GM18520 (cell line): ENCODE data around the gene STARD5.

Experiments
- ATAC-seq: cut with Tn5 transposase; IDR thresholded peaks from one replicate; pipeline ENCODE4 v1.9.1; 2021; ENCODE audit not compliant: unreplicated experiment

The STARD5 gene

DNA sequence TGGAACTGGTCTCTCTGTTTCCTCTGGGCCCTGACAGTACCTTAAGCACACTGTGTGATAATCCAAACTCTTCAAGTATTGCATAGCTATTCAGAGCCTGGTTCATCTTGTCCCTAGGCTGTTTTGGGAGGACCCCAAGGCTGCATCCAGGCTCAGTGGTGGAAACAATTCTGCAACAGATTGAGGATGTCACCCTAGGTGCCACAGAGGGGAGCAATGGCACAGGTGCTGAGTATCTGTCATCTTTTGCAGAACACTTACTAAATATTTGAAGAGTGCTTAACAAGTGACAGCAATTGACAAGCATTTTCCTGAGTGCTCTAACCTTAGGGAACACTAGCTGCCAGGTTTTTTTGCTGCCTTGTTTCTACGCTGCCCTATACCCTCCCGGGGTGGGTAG lies 27.8 kb downstream of the STARD5 start:
- ATAC-seq, result no peak

DNA sequence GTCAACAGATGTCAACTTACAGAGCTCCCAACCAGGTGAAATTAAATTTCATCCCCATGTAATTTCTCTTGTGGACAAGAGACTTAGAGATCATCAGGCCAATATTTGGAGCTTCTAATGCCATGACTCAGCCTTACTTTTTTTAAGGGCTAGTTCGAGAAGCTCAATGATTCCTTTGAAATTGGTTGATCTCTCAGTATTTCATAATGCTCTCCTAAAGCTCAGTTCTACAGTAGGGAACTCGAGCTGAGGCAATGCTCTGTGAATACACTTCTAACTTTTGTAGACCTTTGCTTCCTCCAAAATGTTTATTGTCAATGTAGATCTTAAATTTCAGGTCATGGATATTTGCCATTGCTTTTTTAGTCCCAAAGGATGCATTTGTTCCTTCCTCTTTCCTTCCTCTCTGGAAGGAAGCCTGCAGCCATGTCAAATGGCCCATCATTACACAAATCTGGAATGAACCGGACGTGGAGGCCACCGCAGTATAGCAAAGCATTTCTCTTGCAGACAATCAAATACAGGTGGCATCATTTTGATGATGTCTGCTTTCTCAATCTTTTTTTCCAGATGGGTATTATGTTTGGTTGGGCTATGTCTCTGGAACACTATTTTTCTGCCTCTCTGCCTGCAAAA lies 28.3 kb downstream of the STARD5 start:
- ATAC-seq, result no peak

DNA sequence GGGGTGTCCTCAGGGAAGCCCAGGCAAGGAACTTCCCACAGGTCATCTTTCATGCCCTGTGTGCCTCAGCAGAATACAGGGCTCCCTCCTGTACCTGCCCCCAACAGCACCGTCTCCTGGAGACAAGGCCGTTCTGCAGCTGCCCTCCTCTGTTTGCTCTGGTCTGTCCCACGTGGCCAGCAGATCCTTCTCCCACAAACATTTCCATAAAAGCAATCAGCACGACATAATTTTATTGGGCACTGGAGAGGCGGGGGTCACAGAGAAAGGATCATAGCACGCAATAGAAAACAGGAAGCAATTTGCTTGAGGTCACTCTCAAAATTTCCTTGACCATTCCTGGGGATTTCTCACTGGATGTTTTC lies 29.4 kb downstream of the STARD5 start:
- no peak for ATAC-seq

DNA sequence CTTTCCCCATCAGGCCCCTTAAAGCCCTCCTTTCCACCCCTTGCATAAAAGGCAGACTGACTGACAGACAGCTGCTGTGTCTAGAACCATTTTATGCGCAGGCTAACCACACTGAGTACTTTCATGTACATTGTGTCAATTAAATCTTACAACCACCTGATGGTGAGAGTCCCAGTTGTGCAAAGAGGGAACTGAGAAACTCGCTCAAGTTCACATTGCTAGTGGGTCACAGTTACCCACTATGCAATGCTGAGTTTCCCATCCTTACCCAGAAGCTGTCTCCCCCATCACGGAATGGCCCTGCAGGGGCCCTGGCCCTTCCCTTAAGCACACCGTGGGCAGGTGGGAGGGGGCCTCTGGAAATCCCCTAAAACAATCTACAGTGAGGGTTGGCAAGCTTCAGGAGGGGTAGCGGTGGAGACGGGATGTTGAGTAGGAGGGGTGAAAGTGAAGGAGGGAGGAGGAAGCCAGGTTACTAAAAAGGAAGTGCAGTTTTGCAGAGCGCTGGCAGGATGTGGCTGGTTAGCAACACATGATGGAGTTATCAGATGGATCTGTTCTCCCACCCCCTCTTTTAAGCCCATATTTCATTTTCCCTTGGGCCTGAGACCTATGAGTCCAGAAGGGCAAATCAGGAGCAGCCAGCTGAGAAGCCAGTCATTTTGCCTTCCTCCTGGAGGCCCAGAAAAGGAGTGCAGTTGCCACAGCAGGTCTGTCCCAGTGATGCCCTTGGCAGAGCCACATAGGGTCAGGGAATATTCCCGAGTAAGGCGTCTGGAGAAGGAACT lies 30.0 kb downstream of the STARD5 start:
- peak; percentile 50 for ATAC-seq

DNA sequence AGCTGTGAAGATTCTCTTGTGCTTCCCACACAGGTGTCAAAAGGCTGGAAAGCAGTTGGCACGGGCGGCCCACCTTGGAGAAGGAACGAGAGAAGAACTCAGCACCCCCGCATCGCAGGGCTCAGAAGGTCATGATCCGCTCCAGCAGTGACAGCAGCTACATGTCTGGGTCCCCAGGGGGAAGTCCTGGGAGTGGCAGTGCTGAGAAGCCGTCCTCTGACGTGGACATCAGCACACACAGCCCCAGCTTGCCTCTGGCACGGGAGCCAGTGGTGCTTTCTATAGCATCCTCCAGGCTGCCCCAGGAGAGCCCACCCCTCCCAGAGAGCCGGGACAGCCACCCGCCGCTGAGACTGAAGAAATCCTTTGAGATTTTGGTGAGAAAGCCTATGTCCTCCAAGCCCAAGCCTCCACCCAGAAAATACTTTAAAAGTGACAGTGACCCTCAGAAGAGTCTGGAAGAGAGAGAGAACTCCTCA lies 31.4 kb downstream of the STARD5 start:
- ATAC-seq, result peak; percentile 17

DNA sequence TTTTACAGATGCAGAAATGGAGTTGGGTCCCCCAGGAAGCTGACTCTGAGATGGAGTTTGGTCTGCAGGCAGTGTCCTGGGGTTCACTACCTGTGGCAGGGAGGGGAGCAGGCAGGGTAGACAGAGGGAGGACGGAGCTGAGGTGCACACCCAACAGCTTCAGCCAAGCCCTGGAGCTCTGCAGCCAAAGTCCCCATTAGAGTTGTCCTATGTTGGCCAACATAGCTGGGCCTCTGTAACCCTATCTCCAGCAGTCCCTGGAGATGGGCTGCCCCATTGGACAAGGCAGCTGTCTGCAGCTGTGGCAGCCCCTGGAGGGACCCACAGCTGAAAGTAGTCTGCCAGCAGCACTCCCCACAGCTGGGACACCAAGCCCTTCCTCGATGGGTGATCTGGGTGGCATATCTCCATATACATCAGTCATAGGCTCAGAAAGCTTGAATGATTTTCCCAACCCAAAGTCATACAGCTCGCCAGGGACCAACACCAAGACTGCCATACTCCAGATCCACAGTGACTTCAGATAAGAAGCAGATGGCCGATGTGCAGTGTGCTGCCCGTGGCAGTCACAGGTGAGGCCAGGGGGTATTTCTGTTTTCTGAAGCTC lies 31.9 kb downstream of the STARD5 start:
- no peak for ATAC-seq

DNA sequence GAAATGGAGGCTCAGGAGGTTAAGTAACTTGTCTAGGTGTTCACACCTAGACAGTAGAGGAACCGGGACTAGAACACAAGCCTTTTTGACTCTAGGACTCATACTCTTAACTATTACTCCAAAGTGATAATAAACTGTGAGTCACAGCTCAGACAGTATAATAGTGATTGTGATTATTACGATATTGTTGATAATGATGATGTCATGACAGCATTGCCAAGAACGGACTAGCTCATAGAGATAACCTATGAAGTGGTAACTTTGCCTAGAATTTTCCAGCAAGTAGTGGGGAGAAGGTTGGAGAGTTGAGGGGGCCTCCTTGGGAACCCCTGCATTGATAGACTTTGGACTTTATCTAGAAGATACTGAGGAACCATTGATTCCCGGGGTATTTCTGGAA lies 34.0 kb downstream of the STARD5 start:
- ATAC-seq, result no peak

DNA sequence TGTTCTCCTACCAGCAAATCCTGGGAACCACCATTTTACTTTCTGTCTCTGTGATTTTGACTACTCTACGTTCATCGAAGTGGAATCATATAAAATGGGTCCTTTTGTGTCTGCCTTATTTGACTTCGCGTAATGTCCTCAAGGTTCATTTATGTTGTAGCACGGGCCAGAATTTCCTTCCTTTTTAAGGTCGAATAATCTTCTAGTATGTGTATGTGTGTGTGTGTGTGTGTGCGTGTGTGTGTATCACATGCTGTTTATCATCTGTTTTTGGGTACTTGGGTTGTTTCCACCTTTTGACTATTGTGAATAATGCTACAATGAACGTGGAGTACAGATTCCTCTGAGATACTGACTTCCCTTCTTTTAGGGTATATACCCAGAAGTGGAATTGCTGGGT lies 35.3 kb downstream of the STARD5 start:
- no peak for ATAC-seq

DNA sequence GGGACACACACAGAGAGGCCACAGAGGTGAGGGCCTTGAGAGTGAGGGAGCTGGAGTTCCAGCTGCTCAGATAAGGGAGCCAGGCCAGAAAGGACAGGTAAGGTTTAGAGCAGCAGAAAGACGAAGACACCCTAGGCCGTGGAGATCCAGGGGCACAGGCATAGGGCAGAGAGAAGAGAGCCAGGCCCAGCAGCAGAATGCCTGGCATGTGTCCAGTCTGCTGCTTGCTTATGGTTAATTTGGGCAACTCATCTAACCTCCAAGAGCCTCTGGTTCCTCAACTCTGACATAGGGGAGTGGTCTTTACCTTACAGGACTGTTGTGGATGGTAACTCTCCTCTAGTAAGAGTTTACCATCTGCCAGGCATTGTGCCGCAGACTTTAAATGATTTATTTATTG lies 35.9 kb downstream of the STARD5 start:
- ATAC-seq, result no peak

DNA sequence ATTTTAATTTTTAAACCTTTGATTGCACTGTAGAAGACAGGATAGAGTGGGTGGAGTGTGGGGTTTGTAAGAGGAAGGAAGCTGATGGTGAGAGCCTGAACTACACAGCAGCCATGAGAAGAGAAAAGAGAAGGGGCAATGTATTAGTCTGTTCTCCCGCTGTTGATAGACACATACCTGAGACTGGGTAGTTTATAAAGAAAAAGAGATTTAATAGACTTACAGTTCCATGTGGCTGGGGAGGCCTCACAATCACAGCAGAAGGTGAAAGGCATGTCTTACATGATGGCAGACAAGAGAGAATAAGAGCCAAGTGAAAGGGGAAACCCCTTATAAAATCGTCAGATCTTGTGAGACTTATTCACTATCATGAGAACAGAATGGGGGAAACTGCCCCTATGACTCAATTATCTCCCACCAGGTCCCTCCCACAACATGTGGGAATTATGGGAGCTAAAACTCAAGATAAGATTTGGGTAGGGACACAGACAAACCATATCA lies 37.3 kb downstream of the STARD5 start:
- ATAC-seq, result no peak

DNA sequence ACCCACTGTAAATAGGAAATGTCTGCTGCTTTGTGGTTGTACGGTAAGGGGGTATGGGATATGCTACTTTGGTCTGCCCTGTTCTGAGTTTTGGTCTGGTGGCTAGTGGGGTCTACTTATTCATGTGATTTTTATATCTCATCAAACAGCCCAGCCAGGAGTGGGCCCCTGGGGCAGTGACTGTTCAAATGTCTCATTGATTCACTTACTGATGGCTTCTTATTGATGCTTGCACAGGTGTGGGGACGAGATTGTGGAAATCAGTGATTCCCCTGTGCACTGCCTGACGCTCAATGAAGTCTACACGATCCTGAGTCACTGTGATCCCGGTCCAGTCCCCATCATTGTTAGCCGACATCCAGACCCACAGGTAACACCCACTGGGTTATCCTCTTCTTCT lies 38.5 kb downstream of the STARD5 start:
- no peak for ATAC-seq

DNA sequence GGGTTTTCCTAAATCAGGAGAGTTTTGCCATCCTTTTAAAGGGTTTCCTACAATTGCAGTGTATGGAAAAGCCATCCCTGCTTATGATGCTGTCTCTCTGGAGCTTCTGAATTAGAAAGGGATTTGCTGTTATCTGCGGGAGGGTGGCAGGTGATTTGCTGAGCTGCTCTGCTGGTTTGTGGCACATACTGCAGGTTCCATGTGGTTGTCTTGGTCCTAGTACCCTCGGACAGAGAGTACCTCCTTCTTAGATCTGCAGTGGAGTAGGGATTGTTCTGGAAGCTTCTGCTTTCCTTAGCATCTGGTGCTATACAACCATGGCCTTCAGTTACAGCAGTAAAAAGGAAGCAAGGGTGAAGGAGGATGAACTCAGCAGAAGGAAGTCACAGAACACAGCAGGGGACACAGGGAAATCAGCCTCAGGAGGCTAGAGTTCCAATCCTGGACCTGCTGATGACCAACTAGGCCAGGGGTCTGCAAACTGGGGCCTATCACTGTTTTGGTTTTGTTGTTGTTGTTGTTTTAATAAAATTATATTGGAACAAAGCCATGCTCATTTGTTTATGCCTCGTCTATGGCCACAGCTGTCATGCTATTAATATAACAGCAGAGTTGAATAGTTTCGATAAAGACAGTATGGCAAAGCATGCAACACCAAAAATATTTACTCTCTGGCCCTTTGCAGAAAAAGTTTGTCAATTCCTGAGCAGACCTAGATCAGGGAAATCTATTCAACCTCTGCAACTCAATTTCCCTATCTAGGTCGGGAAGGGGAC lies 39.5 kb downstream of the STARD5 start:
- no peak for ATAC-seq

DNA sequence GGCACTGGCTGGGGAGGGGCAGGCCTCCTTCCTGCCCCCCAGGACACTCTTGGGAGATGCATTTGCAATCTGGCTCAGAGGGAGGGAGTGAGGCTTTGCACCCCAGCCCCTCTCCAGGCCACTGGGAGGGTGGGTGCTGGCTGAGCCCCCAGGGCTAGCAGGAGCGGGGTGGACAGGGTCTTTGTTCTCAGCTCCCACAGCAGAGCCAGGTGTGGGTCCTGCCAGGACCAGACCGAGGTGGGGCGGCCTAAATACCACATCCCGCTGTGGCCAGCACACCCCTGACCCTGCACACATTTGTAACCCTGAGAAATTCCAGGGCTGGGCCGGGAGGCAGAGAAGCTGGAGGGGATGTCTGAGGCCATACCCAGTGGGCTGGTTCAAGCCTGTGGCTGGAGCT lies 41.0 kb downstream of the STARD5 start:
- ATAC-seq, result no peak

DNA sequence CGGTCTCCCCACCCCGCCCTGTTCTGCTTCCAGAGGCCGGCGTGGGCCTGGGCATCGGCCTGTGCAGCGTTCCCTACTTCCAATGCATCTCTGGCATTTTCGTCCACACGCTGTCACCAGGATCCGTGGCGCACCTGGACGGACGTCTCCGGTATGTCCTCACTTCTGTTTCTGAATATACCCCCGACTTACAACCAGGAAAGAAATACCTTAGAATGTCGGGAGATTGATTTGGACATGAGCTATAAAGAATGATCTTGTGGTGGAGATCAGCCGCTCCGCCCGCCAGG lies 41.4 kb downstream of the STARD5 start:
- no peak for ATAC-seq

DNA sequence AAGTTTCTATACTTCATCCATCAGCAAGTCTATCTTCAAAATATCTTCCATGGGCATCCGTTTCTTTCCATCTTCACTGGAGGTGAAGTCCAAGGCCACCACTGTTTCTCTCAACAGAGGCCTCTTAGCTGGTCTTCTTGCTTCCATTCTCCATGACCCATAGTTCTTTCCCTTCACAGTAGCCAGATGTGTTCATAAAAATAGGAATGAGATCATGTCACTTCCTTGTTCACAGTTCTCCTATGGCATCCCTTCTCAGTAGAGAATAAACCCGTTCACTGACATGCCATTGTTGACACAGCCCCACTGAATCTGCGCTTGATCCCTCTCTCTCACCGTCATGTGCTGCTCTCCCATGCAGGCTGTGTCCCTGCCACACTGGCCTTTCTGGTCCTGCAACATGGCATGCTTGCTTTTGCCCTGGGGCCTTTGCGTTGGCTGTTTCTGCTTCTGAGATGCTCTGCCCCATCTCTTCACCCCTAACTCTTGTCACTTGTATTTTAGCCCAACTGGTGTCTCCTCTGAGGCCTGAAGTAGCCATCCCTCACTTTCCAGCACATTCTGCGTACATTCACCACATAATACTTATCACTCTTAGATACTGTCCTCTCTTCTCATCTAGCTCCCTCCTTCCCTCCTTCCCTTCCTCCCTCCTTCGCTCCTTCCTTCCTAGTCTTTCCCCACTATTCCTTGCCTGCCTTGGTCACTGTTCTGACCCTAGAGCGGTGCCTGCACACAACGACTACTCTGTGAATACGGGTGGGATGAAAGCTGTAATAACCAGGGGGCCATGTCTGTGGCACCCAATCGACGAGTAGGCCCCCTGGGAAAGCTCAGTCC lies 42.0 kb downstream of the STARD5 start:
- ATAC-seq, result no peak

DNA sequence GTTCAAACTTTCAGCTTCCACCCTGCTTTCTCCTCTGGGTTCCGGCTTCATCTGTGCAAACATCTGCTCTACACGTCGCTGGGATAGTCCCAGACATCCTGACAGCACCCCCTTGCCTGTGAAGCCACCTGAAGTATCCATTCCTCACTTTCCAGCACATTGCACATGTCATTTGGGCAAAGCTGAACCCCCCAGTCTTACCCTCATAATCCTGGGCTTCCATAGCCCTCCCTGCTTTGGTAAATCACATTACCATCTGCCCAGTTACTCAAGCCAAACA lies 42.5 kb downstream of the STARD5 start:
- ATAC-seq, result no peak

DNA sequence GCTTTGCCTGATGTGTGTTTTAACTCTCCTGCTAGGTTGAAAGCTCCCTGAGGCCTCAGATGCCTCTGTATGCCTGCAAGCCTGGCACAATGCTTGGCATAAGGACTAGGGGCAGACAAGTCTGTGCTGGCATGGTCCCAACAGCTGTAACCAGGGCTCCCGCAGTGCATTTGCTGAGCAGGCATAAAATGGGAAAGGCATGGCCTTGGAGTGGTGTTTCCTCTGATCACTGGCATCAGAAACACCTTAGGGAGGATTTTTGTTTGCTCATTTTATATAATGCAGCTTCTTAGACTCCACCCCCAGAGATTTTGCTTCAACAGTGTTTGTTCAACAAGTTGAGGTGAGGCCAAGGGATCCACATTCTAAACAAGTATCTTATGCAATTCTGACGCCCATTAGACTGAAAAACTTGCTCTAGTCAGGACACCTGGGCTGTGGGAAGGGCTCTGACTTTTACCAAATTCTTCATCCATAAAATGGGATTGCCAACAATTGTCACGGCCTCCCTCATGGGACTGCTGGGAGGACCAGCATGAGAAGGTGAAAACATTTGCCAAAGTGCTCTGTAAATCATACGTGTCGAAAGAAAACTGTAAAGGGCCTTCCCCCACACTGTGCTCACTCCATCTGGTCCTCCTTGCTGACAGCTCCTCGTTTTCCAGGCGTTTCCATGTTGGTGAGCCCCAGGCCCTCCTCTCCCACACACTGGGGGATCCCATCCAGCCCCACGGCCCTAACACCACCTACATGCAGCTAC lies 43.1 kb downstream of the STARD5 start:
- ATAC-seq, result no peak

DNA sequence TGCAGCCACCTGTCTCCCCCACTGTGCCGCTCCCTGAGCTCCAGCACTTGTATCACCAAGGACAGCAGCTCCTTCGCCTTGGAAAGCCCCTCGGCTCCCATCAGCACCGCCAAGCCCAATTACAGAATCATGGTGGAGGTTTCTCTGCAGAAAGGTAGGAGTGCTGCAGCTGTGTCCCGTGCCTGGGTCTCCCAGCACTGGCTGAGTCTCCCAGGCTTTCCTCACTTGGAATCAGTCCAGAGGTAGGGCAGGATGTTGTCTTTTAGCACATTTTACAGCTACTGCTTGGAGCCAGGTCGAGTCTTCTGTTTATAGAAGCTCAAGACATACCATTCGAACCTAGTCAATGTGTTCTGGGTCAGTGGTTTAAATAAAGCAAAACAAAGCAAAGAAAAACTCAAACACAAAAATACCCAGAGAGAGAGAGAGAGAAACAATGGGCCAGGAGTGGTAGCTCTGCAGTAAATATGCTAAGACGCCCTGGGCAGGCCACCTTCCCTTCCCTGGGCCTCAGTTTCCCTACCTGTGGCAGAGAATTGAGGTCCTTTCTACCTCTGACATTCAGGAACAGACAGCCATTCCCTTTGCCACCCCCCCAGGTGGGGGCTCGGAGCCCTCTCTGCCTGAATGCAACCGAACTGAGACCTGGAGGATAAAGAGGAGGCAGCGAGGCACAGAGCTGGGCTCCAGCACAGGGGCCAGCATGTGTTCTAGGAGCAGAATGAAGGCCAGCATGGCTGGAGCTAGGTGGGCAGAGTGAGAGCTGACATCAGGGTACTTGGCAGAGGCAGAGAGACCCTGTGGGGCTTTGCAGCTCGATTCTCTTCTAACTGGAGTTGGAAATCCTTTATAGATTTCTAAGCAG lies 44.1 kb downstream of the STARD5 start:
- ATAC-seq, result no peak

DNA sequence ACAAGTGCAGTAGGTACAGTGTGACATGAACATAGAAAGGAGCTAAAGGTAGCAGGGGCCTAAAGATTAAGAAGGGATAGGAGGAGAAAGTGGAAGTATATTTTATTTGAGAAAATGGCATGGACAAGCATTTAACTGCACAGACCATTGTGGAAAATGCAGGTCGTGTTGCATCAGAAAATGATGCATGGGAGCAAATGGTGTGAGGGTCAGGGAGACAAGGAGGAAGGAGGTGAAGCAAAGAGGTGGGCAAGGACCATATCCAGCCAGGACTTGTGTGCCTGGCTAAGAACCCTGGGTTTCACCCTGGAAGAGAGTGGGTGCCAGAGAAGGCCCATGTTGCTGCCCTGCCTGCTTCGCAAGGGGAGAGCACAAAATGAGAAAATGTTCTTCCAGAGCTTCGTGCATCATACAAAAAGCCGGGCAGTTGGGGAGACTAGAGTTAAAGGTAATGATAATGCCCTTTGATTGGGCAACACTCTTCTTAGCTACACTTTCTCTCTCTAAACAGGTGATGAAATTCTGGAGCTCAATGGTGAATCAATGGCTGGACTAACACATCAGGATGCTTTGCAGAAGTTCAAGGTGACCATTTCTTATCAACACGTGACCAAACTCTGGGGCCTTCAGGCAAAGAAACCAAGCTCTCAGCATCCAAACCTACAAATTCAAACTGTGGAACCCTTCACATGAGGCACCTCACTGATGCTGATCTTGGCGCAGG lies 45.5 kb downstream of the STARD5 start:
- ATAC-seq, result no peak
